MM.1S (cell line): ENCODE results near the gene DTX4.

Experiments used
- DNase-seq: peaks from one replicate; pipeline ENCODE4 v3.0.0-alpha.2; 2015
- H2AFZ ChIP-seq: fragments of 300-600 bp; sonication (generic); 2 replicates; pipeline ENCODE4 v1.6.0; 2016; ENCODE audit warnings: antibody characterized with exemption, low read length
- H3F3A ChIP-seq: fragments of 300-600 bp; sonication (generic); 2 replicates; pipeline ENCODE4 v1.6.1; 2016; ENCODE audit warnings: mild to moderate bottlenecking, antibody characterized with exemption, low read length, moderate library complexity, mixed read lengths; ENCODE audit not compliant: insufficient read depth
- H3K27ac ChIP-seq: fragments of 300-600 bp; sonication (generic); 2 replicates; pipeline ENCODE4 v1.5.1; 2016; ENCODE audit warnings: mild to moderate bottlenecking, low read length
- H3K27me3 ChIP-seq: fragments of 300-600 bp; sonication (generic); replicated peaks from 2 replicates; pipeline ENCODE4 v1.6.0; 2016; ENCODE audit warnings: low read length; ENCODE audit not compliant: insufficient read depth
- H3K36me3 ChIP-seq: fragments of 300-600 bp; sonication (generic); replicated peaks from 2 replicates; pipeline ENCODE4 v1.6.1; 2016; ENCODE audit warnings: mild to moderate bottlenecking, low read length, mixed read lengths; ENCODE audit not compliant: insufficient read depth
- H3K4me1 ChIP-seq: fragments of 300-600 bp; sonication (generic); 2 replicates; pipeline ENCODE4 v1.6.1; 2016; ENCODE audit warnings: low read length, mixed read lengths
- H3K4me2 ChIP-seq: fragments of 300-600 bp; sonication (generic); 2 replicates; pipeline ENCODE4 v1.6.0; 2016; ENCODE audit warnings: low read depth, low read length
- H3K4me3 ChIP-seq: fragments of 300-600 bp; sonication (generic); 2 replicates; pipeline ENCODE4 v1.5.1; 2016; ENCODE audit warnings: low read length, mixed read lengths
- H3K79me2 ChIP-seq: fragments of 300-600 bp; sonication (generic); 2 replicates; pipeline ENCODE4 v1.6.1; 2016; ENCODE audit warnings: mixed run types, low read length, mixed read lengths
- H3K9ac ChIP-seq: fragments of 300-600 bp; sonication (generic); 2 replicates; pipeline ENCODE4 v1.6.1; 2016; ENCODE audit warnings: low read length, mixed read lengths
- H3K9me2 ChIP-seq: fragments of 300-600 bp; sonication (generic); replicated peaks from 2 replicates; pipeline ENCODE4 v1.6.1; 2016; ENCODE audit warnings: mild to moderate bottlenecking, low read length, mixed read lengths; ENCODE audit not compliant: insufficient read depth
- H3K9me3 ChIP-seq: fragments of 300-600 bp; sonication (generic); replicated peaks from 2 replicates; pipeline ENCODE4 v1.6.1; 2016; ENCODE audit warnings: mild to moderate bottlenecking, low read length, mixed read lengths; ENCODE audit not compliant: insufficient read depth
- H4K20me1 ChIP-seq: fragments of 300-600 bp; sonication (generic); 2 replicates; pipeline ENCODE4 v1.6.1; 2016; ENCODE audit warnings: mild to moderate bottlenecking, low read length, moderate library complexity, mixed read lengths; ENCODE audit not compliant: insufficient read depth
- CTCF ChIP-seq: fragments of 300-600 bp; sonication (generic); IDR thresholded peaks from 2 replicates; pipeline ENCODE4 v1.5.1; 2016; ENCODE audit warnings: antibody characterized with exemption, low read length, mixed read lengths
- EZH2 ChIP-seq: fragments of 300-600 bp; sonication (generic); optimal IDR thresholded peaks from 2 replicates; pipeline ENCODE3; 2017; ENCODE audit warnings: low read depth, mild to moderate bottlenecking, antibody characterized with exemption, low read length, mixed read lengths
- EZH2phosphoT487 ChIP-seq: fragments of 300-600 bp; sonication (generic); IDR thresholded peaks from 2 replicates; pipeline ENCODE4 v1.6.1; 2018; ENCODE audit warnings: antibody characterized with exemption, low read length

The DTX4 gene

DNA sequence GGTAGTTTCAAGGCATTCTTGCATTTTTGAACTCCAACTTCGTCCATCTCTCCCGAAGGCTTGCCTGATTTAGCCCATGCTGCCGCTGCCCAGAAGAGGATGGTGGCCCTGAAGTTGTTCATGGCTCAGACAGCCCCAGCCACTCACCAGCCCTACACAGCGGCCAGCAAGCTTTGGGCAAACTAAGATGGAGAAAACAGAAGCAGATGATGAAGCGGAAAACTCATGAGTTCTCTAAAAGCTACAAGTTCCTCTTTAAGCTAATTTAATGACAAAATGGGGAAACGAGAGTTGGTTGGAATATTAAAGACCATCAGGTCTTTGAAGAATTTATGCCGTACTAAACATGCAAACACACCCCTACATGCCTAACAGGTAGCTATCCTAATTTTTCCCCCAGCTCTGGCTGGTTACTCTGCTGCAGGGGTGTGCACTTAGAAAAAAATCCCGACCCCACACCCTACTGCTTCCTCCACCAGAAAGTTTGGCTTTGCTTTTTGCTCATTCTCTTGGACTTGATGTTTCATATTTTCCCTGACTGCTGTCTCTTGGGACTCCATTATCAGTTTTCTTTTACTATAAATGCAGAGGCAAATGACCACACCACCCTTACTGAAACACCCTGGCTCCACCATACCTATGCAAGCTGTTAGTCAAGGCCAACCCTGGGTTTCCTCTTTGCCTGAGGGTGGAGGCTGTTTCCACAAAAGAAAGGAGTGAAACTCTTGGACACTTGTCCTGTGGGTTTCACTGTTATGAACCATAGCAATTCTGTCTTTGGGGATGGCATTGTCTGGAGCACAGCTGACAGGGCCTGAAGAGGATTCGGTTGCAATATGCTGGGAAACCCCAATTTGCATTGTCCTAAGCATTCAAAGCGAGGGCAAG lies 41.1 kb downstream of the DTX4 start, which contains the start of gene MPEG1:
Gene MPEG1 (minus strand): TSS at position 184 of the 888 bp plus-strand sequence. CDS start 62 bp downstream, at position 122.
- H3K9me3 ChIP-seq, result no peaks in the 10 kb centered on the region
- no peaks in the 10 kb centered on the region for H3K9me2 ChIP-seq
- H3K9ac ChIP-seq, result no peak within 1 kb of the TSS
- H3K27me3 ChIP-seq, result no peaks in the 10 kb centered on the region
- DNase-seq, result no peak
- no peak within 1 kb of the TSS for H3K4me2 ChIP-seq
- no peak within 1 kb of the TSS; the same call in 1 of the 2 replicates for H3K4me3 ChIP-seq
- no peaks in the 10 kb centered on the region for H3K36me3 ChIP-seq
- TF ChIP-seq EZH2phosphoT487 (no peak), CTCF (no peak), EZH2 (no peak)
- H4K20me1 ChIP-seq, result no peaks in the 10 kb centered on the region
- no peak within 1 kb of the TSS for H3K27ac ChIP-seq
- peaks cover 11% of the 10 kb centered on the region for H3F3A ChIP-seq
- H3K79me2 ChIP-seq, result no peaks in the 10 kb centered on the region
- H2AFZ ChIP-seq, result no peak within 1 kb of the TSS
- H3K4me1 ChIP-seq, result peaks cover 11% of the 10 kb centered on the region

GRCh38 chr11:59214141-59214893 lies 42.4 kb downstream of the DTX4 start:
- no peak for TF ChIP-seq EZH2
- TF ChIP-seq EZH2phosphoT487, result no peak
- TF ChIP-seq CTCF, result no peak
- Histone ChIP-seq H3K4me1 (peaks cover 11% of the 10 kb centered on the region), H3K27ac (no peak overlapping the region), H3K4me3 (no peak overlapping the region), H3K9me3 (no peaks in the 10 kb centered on the region), H3K36me3 (no peaks in the 10 kb centered on the region), H3K9me2 (no peaks in the 10 kb centered on the region), H3K4me2 (no peak overlapping the region), H4K20me1 (no peaks in the 10 kb centered on the region), H3K9ac (no peak overlapping the region), H3K27me3 (no peaks in the 10 kb centered on the region), H2AFZ (no peak overlapping the region), H3K79me2 (no peaks in the 10 kb centered on the region), H3F3A (peaks cover 11% of the 10 kb centered on the region)
- DNase-seq, result no peak

- no peak overlapping the region; the same call in 1 of the 2 replicates for H3K4me3 ChIP-seq
- H3K27ac ChIP-seq, result peak overlapping the region; percentile 76
- no peak for TF ChIP-seq EZH2phosphoT487
- no peak for TF ChIP-seq CTCF
- H3K27me3 ChIP-seq, result no peaks in the 10 kb centered on the region
- DNase-seq, result peak; percentile 88
- no peaks in the 10 kb centered on the region for H3K79me2 ChIP-seq
- peak overlapping the region; percentile 56; the same call in 1 of the 2 replicates for H3K4me2 ChIP-seq
- no peaks in the 10 kb centered on the region for H4K20me1 ChIP-seq
- H3F3A ChIP-seq, result peaks cover 11% of the 10 kb centered on the region
- peak overlapping the region; percentile 8; the same call in 1 of the 2 replicates for H3K9ac ChIP-seq
- H2AFZ ChIP-seq, result no peak overlapping the region; the same call in 1 of the 2 replicates
- H3K4me1 ChIP-seq, result peaks cover 11% of the 10 kb centered on the region
- no peaks in the 10 kb centered on the region for H3K9me3 ChIP-seq
- H3K9me2 ChIP-seq, result no peaks in the 10 kb centered on the region
- no peaks in the 10 kb centered on the region for H3K36me3 ChIP-seq
Measured at GRCh38 chr11:59216641-59217564, 45.0 kb downstream of the DTX4 start.
